Activated CD4-positive, alpha-beta T cell treated with anti-CD3 and anti-CD28 coated beads for 48 hours (primary cell): ENCODE data around the gene FAM107B.
"Not testable (repeated sequence)": the region's sequence is repeated elsewhere in the genome, so short reads cannot be mapped to it uniquely, and the experiment has no call there.

ENCODE experiments used
- DNase-seq: peaks from one replicate; pipeline ENCODE4 v3.0.0-alpha.2; 2020

The FAM107B gene

DNA sequence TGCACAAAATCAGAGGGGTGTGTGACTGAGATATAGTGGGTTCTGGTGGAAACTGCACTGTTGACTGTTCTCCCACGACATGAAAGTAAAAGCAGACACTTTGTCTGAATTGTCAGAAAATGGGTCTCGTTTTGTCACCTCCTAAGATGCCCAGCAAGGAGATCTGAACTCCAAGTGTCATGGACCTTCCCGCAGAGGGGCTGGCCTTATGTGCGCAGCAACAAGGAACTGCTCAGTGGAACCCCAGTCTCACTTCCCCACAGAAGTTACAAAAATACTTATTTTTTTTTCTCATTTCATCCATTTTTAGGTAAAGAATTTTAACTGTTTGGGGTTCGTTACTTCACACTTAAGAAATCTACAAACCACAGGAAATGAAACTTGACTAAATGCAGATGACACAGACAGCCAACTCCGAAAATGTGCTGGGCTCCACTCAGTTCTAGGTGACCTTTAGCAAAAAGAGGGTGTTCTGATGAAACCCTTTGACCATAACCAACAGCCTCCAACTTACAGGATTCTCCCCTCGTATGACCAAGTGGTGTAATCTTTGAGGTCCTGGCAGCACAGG is 115.0 kb downstream of the FAM107B start:
- DNase-seq = peak; percentile 67

GRCh38 chr10:14659137-14659536 is 115.6 kb downstream of the FAM107B start:
- not testable (repeated sequence) for DNase-seq

DNA sequence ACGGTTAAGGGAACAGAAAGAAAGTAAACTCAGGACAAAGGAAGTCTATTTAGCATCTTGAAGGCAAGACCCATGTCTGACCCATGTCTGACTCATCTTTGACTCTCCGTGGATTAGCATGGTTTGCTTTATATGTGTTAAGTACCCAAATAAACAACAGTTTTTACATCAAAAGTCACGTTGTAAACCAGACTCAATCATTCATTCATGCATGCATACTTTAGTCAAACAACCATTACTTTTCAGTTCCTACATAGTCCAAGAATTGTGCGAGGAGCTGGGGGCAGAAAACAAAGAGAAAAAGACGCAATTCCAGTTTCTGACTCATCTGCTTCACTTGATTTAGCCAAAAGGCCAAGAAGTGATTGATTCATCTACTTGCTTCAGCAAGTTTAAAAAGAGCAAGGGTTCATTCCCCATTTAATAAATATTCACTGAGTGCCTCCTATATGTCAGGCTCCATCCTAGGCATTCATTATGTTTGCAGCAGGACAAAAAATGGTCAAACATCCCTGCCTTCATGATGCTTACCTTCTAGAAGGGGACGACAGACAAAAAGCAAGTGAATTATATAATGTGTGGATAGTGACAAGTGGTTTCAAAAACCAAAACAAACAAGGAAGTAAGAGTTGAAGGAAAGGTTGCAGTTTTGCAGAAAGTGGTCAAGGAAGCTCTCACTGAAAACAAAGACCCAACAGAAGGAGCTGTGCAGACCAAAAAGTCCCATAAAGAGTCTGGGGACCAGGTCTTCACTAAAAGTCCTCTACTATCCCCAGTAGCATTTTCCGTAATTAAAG is 116.2 kb downstream of the FAM107B start:
- DNase-seq = no peak

DNA sequence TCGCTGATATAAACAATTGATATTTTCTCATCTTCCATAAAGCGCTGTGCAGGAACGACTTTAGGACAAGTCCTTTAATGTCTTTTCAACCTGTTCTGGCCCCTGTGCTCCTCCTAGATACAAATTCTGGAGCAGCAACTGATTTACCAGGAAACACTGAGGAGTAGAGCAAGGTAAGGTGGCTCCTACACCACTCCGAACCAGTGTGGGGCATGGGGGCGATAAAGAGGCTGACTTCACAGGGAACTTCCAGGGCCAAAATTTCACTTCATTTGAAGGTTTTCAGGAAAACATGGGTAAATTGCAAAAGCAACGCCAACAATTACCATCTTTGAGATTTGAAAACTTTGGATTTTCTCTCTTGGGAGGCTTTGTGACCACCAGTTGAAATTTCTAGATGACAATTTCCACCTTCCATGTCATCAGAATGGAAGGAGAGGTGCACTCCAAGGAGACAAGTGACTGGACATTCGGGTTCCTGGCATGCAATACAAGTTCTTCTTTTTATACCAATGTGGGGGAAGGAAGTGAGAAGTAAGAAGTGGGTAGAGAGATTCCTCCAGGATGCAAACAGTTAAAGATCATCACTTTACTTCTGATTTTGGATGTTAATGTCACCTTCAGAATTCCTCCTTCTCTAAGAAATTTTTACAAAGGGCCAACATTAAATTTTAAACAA is 118.5 kb downstream of the FAM107B start:
- no peak for DNase-seq

- DNase-seq = no peak
These were observed 119.8 kb downstream of the FAM107B start for GRCh38 chr10:14654821-14655382.

DNA sequence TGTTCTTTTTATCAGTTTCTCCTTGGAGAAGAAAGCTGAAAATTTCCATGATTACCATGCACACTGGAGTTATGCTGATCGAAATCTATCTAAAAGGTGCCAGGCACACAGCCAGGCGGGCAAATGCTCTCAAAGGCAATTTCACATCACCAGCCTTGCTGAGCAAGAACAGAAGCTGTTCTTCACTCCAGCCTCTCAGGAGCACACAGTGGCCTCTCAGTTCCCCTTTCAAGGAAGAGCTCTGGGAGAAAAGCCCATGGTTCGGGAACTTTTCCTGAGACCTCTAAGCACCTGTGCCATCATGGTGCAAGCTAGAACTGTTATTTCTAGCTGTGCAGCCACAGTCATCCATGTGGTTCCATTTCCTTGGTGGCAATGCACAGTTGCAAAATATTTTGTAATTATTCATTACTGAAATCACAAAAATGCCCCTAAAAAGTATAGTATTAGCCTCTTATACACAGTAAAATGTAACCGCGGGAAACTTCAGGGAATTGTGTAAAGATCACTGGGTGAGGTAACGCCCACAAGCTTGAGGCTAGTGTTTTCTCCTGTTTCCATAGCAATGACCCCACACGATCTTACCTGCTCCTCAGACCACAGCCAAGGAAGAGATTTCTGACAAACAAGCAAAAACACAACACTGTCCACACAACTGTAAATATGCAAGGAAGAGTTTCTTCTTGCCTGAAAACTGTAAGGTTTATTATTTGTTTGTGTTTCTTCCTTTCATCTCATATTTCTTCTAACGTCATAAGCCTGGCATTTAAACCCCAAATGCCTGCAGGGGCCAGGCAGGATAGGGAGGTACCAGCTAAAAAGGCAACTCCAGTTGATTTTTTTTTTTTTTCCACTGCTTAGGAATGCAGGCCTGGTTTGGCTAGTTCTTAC is 121.2 kb downstream of the FAM107B start:
- no peak for DNase-seq

DNA sequence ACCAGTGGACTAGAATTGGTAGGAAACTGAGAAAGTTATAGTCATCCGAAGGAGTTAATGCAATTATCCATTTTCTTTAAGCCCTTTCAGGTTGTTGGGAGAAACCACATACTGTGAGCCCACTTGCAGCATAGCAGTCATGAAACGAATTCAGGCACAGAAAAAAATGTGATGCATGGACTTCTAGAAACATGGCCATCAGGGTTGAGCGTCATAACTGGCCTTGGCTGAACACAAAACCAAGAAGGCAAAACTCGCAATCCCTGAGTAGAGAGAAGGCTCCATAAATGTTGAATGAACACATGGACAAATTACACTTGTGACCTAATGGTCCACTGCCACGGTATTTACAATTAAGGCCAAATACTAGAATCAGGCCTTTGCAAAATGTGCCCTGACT is 121.9 kb downstream of the FAM107B start:
- DNase-seq = no peak

DNA sequence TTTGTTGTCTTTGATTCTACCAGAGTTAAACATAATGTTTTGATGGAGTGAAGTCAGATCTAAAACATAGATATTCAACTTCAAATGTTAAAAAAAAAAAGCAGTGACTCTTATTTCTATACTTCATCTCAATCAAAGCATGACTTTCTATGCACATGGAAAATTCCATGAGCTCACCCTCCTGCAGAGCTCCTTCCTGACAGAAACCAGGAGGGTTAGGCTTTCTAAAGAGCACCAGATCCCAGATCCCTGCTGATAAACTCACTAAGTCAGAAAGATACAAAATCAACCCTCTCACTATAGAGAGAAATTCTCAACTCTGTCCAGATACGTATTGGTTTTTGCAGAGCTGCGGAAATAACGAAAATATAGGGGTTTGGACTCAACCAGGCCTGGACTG is 122.6 kb downstream of the FAM107B start:
- DNase-seq = no peak

GRCh38 chr10:14649739-14650138 is 125.0 kb downstream of the FAM107B start:
- no peak for DNase-seq

DNA sequence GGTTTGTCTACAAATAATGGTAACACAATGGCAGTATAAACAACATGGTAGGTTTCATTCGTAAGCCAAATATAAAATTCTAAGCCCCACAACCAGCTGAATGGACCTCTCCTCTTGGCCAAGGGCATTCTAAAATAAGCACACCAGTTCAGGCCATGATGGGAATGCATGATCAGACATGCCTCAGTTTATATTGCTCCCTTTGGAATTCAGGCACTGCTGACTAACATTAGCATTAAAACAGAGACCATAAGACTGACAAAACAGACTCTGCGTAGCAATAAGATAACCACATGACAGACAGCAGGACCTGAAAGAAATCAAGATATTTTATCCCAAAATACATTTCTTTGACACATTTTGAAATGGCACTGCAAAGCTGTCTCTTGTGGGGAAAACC is 125.8 kb downstream of the FAM107B start:
- no peak for DNase-seq

DNA sequence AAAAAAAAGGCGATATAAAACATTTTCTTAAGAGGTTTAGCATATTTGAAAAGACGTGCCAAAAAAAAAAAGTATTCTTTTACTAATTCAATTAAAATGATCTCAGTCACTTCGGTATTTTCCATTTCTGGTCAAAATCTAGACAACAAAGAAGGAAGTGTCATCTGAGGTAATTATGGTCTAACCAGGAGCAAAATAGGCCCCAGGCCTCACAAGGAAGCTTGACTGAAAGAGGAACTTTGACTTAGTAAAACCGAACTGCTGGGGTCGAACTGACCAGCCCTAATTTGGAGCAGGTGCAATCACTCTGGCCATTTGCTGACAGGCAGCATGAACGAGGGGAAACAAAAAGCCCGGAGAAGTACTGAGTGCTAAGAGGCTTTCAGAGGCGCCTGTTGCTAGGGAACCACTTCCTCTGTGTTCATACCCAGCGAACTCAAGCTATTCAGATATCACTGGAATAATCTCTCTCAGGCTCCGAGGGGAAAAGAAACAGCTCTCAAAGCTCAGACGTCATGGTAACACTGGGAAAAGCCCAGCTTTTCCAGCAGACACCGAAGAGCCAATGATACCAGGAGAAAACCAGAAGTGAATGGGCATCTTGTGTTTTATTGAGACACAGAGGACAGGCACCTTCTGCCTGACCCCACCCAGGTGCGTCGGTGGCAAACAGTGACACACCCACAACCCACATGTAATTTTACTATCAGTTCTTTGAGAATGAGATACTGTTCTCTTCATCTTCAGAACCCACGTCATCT is 126.5 kb downstream of the FAM107B start:
- DNase-seq = peak; percentile 71

GRCh38 chr10:14645239-14645960 is 129.3 kb downstream of the FAM107B start:
- DNase-seq = peak; percentile 28

- DNase-seq = no peak
These were observed 135.1 kb downstream of the FAM107B start for GRCh38 chr10:14639637-14640036.

DNA sequence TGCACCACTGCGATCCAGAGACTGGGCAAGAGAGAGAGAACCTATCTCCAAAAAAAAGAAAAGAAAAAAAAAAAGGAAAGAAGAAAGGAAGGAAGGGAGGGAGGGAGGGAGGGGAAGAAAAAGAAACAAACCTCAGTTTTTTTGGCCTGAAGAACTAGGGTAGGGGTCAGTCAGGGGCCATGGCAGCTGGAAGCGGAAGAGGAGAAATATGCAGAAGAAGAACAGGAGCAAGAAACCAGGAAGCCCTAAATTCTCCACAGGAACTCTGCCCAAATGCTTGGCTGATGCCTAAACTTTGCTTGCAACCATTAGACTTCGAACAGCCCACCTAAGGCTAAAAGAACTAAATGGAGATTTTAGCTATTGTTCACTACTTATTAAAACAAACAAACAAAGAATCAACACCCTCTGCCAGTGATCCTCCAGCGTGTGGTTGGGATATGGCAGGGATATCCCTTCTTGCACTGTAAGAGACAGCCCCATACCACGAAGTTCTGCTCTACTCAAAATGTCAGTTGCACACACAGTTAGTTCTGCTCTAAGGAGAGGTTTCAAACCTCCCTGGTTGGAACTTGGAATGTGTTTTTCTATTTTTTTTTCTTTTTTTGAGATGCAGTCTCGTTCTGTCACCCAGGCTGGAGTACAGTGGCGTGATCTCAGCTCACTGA is 139.5 kb downstream of the FAM107B start:
- DNase-seq = no peak

DNA sequence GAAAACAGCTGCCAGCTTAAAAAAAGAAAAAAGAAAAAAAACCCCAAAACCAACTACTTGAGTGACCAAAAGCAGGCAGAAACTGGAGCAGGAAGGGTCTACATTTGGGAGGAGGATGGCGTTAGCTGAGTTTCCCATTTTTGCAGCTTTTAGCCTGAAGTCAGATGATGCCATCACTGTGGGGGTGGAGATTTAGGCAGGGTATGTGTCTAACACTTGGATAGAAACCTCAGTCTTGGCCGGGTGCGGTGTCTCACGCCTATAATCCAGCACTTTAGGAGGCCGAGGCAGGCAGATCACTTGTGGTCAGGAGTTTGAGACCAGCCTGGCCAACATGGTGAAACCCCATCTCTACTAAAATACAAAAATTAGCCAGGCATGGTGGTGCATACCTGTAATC is 140.1 kb downstream of the FAM107B start:
- DNase-seq = not testable (repeated sequence)

DNA sequence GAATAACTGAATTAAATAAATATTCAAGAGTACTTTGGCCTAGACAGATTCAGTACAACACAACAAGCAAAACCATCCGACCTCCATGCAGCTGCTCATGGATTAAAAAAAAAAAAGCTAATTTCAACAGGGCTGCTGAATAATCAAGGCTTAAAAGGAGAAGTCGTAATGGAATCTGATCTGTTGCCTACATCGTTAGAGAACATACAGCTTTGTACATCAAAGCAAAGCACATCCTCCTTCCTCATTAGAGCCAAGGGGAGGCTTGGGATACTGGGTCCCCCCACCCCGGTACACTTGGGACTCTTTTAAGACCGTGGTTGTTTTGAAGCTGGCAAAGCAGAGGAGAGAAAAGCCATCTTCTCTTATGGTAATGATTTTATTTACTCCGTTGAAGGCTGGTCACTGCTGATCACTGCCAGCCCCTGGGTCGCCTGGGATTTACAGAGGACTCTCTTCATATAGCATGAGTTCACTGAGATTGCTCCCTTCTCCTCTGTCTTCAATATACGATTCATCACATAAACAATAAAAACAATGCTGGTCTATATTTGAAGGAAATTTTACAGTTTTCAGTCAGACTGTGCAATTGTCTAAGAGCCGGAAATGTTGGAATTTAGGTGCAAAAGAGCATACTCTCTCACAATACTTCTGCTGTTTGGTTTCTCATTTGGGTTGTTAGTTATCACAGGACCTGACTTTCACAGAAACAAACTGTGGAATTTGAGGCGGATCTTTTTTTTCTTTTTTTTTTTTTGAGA is 148.8 kb downstream of the FAM107B start:
- no peak for DNase-seq

GRCh38 chr10:14625192-14625631 is 149.5 kb downstream of the FAM107B start:
- DNase-seq = no peak

GRCh38 chr10:14624600-14624999 is 150.1 kb downstream of the FAM107B start:
- no peak for DNase-seq

- no peak for DNase-seq
These were observed 150.8 kb downstream of the FAM107B start for GRCh38 chr10:14623931-14624330.

DNA sequence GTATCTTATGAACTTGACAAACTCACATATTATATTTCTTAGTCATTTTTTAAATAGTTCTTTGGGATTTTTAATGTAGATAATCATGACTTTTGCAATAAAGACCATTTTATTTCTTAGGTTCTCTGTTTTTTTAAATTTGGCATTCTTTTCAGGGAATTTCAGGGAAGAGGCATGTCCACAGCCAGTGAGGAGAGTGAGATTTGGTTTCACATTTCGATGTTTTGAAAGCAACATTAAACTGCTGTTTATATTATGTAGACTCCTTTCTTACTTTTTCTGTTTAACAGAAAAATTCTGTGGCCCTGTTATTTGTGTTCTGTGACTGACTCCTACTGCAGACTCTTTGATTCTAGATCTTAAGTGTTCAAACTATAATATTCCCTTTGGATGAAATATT is 153.7 kb downstream of the FAM107B start:
- DNase-seq = no peak
